Activated T-cell treated with anti-CD3 and anti-CD28 coated beads for 48 hours (primary cell): ENCODE results near the gene SYTL2.
A peak's percentile ranks its signal among the peaks of the same experiment; 100 is the strongest.
"Not testable (repeated sequence)": the region's sequence is repeated elsewhere in the genome, so short reads cannot be mapped to it uniquely, and the experiment has no call there.

ENCODE experiments used
- DNase-seq: peaks from one replicate; pipeline ENCODE4 v3.0.0-alpha.2; 2020; ENCODE audit warnings: low read depth

SYTL2 gene, protein sequence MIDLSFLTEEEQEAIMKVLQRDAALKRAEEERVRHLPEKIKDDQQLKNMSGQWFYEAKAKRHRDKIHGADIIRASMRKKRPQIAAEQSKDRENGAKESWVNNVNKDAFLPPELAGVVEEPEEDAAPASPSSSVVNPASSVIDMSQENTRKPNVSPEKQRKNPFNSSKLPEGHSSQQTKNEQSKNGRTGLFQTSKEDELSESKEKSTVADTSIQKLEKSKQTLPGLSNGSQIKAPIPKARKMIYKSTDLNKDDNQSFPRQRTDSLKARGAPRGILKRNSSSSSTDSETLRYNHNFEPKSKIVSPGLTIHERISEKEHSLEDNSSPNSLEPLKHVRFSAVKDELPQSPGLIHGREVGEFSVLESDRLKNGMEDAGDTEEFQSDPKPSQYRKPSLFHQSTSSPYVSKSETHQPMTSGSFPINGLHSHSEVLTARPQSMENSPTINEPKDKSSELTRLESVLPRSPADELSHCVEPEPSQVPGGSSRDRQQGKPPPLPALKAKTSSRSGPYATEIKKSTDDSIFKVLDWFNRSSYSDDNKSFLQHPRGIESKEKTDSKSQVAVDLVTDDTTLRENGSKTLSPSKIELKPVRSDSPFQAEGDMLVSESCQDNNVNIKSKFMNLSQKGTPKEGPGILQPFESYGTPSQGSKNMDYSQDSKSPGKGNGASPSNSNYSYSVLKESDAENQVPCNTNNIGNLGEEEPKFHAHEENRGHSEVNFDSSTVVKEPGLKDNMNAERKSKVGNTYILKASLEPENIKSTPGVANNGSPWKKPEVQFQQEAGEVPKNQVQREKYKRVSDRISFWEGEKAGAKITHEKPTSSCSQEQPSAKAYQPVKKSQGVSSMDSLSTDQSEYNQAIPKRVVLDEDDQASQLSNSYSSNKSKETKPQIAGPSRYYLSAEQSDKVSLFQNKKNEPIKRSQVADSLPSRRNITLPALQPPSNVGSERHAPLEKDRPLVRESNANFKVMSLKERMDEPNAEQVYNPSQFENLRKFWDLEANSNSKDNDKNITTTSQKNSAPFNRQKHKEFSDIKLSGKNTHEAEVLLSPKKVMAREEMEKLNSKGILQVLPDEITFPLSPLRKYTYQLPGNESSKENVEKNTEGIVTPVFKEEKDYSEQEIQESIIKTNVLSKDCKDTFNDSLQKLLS (N-terminal part only)

DNA sequence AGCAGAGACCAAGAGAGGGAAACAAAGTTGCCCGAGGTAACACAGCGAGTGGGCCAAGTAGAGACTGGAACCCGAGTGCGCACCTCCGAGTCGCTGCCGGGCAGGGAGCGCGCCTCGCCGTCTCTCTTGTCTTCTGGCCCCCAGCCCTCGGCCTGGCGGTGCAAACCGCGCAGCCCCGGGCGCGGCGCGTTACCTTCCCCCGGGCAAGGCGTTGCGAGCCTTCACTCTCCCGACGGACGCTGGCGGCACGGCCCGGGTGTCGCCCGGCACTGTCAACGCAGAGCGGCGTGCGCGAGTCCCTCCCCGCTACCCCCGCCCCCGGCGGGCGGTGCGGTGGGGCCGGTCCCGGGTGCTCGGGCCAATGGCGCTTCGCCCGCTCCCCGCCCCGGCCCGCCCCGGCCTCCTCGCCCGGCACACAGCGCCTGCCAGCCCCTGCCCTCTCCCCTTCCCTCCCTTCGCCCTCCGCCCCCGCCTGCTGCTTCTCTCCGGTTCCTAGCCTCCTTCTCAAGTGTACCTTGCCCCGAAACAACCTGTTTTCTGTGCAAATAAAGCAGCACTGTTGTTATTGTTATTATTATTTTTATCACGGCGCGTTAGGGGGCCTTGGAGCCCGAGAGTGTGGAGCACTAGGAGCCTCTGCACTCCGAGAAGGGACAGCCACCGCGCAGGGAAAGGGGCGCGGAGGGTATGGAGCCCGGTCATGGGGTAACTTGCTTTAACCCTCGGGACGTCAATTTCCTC, at the start of gene SYTL2:
Gene SYTL2, minus strand, starts transcription at position 271 of the 741 bp plus-strand sequence. CDS start 53,416 bp downstream, outside the sequence.
- DNase-seq, result peak; percentile 76

DNA sequence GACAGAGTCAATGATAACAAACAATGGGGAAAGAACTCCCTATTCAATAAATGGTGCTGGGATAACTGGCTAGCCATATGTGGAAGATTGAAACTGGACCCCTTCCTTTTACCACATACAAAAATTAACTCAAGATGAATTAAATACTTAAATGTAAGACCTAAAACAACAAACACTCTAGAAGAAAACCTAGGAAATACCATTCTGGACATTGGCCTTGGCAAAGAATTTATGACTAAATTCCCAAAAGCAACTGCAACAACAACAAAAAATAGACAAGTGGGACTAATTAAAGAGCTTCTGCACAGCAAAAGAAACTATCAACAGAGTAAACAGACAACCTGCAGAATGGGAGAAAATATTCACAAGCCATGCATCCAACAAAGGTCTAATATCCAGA, 48.6 kb upstream of the SYTL2 start:
- DNase-seq, result not testable (repeated sequence)

DNA sequence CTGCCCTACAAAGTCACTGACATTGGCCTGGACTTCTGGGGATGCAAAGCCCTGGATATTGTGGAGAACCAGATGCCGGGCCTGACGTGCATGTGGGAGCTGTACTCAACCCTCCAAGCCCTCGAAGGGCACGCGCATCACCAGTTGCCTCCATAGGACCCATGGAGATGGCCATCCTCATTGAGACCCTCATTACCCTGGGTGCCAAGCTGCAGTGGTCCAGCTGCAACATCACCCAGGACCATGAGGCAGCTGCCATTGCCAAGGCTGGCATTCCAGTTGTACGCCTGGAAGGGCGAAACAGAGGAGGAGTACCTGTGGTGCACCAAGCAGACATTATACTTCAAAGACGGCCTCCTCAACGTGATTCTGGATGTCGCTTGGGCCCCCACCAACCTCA, 46.2 kb upstream of the SYTL2 start:
- no peak for DNase-seq

DNA sequence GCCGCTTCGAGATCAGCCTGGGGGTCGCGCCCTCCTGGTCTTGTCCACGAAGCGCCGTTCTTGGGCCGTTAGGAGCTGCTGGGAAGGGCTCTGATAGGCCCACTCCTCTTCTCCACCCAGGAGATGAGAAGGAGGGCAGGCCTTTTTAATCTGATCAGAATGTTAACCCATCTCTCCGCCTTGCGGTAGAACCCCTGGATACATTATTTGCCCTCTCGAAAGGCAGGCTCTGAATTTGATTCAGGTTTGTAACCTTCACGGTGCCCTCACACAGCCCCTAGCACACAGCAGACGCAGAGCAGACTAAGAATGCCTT, 44.4 kb upstream of the SYTL2 start, which contains the start of gene CCDC83:
Gene CCDC83, plus strand, starts transcription at position 43 of the 316 bp plus-strand sequence. CDS start 9,741 bp downstream, outside the sequence.
- DNase-seq, result no peak

DNA sequence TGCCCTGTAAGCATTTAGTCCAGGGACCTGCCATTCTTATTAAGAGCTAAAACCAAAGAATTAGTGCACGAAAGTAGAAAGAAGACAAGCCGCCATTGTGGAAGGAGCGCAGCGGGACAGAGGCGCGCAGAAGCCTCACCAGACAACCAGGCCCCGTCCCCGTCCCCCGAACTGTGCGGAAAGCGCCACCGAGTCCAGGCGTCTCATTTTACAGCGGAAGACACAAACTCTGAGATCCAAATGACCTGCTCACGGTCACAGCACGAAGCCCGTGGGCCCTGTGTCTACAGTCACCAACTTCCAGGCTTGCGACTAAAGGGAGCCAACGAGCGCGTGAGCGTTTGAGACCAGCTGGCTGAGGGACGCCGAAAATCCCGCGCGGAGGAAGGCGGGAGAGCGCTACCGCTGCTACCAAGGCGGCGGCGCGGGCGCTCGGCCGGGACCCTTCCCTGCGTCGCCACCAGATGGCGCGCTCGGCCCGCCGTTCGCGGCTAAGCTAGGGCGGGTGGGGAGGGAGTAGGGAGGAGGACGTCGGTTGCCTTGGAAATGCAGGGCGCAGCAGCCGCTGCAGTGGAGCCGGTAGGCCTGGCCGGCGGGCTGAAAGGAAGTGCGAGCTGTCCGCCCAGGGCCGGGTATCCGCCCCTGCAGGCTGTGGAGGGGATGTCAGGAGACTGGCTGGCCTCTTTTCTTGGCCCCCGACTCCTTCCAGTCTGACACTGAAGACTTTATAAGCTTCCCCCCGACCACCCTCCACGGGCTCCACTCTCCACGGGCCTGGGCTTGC, 43.8 kb upstream of the SYTL2 start:
- peak; percentile 95 for DNase-seq

DNA sequence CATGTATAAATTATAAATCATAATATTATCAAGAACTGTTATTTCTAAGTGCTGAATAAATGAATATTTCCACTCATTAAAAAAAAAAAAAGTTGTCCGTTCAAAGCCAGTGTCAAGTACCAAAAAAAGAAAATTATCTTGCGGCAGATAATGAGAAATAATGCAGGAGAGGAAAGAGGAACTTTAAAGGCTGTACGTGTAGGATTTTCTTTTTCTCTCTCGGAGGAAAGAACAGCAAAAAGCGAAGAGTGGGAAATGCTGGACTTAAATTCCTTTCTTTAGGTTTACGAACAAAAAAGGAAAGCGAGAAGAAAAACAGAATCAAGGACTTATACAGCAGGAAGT, 43.2 kb upstream of the SYTL2 start:
- no peak for DNase-seq

DNA sequence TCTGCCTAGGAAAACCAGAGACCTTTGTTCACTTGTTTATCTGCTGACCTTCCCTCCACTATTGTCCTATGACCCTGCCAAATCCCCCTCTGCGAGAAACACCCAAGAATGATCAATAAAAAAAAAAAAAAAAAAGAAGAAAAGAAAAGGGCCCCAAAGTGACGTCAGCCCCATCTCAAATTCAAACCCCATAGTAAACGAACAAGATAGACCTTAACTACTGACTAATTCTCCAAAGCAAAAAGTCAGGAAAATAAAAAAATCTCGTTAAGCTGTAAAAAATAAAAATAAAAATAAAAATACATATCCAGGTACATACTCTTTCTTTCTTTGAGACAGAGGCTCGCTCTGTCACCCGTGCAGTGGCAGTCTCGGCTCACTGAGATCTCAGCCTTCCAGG, 42.6 kb upstream of the SYTL2 start:
- not testable (repeated sequence) for DNase-seq

DNA sequence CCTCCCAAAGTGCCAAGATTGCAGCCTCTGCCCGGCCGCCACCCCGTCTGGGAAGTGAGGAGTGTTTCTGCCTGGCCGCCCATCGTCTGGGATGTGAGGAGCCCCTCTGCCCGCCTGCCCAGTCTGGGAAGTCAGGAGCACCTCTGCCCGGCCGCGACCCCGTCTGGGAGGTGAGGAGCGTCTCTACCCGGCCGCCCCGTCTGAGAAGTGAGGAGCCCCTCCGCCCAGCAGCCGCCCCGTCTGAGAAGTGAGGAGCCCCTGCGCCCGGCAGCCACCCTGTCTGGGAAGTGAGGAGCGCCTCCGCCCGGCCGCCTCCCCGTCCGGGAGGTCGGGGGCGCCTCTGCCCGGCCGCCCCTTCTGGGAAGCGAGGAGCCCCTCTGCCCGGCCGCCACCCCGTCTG, 41.8 kb upstream of the SYTL2 start:
- not testable (repeated sequence) for DNase-seq

DNA sequence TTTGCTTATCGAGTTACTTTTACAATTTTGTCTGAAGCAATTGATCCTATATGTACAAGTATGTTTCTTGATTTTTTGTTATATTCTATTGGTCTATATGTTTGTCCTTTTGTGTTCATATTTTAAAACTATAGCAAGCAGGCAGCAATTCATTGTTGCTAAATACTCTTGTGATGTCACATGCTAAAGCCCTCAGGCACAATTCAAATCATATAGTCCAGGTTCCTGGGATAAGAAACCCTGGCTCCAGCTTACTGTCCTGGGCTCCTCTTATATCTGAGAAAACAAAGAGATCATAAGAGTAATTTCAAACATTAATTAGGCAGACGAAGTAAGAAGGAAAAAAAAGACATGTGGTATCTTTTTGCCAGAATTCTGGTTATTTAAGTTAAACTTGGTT, 37.6 kb upstream of the SYTL2 start:
- DNase-seq, result no peak

DNA sequence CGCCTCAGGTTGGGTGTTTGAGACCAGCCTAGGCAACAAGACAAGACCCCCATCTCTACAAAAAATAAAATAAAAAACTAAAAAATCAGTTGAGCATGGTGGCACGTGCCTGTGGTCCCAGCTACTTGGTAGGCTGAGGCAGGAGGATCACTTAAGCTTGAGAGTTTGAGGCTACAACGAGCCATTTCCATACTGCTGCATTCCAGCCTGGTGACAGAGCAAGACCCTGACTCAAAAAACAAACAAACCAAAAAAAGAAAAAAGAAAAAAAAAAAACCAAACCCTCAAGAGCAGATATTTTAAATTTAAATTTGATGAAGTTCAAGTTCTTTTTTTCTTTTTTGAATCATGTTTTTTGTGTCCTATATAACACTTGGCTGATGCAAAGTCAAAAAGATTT, 37.1 kb upstream of the SYTL2 start:
- no peak for DNase-seq

DNA sequence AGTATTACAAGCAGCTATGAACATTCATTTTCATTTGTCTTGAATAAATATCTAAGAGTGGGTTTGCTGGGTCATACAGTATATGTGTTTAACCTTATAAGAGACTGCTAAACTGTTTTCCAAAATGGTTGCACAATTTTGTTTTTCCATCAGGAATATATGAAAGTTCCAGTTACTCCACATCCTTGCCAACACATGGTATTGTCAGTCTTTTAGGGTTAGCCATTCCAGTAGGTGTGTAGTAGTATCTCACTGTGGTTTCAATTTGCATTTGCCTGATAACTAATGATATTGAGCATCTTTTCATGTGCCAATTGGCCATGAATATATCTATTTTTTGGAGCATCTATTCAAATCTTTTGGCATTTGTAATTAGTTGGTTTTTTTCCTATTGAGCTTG, 36.5 kb upstream of the SYTL2 start:
- DNase-seq, result no peak

DNA sequence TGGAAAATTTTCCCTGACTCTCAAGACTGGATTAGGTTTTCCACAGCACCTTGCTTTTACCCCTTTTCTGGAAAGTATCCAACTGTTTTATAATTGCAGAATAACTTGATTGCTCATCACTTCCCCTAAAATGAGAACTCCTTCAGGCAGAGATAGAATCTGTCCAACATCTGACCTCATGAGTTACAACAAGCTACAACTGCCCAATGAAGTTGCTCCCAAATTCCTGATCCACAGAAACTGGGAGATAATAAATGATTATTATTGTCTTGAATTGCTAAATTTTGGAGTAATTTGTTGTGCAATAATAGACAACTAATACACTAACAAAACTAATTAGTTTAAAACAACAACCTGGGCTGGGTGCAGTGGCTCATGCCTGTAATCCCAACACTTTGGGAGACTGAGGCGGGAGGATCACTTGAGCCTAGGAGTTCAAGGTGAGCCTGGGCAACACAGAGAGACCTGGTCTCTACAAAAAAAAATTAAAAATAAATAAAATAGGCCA, 34.2 kb upstream of the SYTL2 start:
- no peak for DNase-seq

DNA sequence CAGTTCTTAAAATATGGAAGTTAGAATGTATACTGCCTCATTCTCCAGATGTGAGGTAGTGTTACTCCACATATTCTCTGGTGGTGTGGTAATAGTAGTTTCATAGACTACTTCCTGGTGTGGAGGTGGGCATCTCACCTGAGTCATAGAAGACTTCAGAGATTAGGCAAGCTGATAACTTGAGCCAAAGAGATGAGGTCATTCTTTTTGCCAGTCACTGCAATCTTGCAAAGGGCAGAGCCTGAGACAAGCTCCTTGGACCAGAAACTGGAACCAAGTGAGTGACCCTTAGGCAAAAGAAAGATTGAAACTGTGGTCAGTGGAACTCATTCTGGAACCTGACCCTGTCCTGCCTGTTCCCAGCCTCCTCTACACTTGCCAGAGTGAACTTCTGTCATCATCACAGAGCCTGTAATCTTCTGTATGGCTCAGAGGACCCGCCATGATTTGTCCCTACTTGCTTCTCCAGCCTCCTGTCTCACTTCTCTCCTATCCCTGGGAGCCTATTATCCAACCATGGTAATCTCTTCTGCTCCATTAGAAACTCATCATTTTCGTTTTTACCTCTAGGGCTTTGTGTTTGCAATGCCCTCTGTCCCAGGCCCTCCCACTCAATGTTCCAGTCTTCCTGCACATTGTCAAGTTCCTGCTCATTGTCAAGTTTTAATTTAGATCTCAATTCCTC, 33.6 kb upstream of the SYTL2 start:
- no peak for DNase-seq

DNA sequence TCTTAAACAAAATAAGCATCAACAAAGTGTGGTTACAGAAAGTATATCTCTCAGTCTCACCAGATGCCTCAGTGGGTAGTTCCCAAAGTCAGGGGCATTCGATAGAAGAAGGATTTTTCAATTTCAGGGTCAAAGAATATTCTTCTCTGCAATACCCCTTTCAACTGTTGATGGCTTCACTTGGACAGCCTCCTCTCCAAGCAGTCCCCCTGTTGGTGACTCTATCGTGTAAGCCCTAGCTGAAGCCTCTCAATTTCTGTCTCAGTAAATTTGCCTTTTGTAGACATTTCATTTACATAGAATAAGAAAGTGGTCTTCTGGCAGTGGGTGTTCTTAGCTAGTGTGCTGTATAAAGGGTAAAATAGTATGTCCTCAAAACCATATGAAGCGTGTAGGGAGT, 33.0 kb upstream of the SYTL2 start:
- no peak for DNase-seq

DNA sequence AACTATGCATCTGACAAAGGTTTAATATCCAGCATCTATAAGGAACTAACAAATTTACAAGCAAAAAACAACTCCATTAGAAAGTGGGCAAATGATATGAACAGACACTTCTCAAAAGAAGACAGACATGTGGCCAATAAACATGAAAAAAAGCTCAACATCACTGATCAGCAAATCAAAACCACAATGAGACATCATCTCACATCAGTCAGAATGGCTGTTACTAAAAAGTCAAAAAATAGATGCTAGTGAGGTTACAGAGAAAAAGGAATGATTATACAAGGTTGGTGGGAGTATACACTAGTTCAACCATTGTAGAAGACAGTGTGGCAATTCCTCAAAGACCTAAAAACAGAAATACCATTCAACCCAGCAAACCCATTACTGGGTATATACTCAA, 30.0 kb upstream of the SYTL2 start:
- not testable (repeated sequence) for DNase-seq

DNA sequence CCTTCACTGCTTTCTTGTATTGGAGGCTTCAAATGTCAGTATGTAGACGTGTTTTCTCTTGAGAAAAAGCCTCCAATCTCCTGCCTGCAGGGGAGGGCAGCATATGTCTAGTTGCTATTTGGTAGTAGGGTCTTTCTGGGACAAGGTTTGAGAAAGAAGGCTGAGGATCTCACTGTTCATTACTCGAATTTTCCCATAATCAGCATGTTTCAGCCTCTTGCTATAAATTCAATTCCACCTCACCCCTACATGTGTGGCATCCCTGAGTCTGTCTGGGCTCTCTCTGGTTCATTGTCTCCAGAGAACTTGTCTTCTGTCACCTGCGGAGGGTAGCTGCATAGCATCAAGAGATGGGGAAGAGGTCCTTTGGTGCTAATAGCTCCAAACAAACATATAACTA, 24.8 kb upstream of the SYTL2 start:
- DNase-seq, result no peak

DNA sequence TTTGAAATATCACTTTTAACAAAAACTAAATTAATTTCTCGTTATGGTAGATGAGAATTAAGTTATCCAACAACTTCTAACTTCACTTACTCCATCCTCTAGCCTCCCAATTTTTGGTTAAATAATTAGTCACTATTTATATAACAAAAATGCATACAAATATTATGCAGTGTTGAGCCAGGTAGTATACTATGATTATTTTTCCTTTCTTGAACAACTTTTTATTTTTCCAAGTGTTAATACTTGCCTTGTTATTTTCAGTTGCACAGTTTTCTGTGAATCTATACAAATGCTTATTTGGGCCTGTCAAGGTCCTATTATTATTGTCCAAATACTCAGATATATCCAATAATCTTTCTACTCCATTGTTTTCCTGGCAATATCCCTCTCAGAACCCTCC, 24.3 kb upstream of the SYTL2 start:
- no peak for DNase-seq

DNA sequence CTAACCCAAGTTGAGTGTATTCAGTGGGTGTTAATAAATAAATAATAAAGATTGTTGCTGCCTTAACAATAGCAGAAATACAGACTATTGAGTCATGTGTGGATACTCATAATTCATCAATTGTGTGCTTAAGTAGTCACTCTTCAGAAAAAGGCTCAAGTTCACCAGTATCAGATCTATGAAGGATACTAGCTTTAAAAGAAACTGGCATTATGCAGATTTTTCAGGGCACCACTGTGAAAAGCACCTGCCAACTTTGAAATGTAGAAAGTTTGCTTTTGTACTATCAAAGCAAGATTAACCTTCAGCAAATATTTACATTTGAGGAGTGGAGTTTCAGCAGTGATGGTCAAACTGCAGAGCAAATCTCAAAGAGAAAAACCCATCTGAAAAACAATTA, 20.1 kb upstream of the SYTL2 start:
- no peak for DNase-seq

DNA sequence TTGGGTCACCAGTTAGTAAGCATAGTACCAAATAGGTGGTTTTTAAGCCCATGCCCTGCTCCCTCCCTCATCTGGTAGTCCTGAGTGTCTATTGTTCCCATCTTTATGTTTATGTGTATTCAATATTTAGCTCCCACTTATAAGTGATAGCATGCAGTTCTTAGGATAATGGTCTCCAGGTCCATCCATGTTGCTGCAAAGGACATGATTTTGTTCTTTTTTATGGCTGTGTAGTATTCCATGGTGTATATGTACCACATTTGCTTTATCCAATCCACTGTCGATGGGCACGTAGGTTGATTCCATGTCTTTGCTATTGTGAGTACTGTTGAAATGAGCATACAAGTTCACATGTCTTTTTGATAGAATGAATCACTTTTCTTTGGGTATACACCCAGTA, 18.2 kb upstream of the SYTL2 start:
- no peak for DNase-seq

DNA sequence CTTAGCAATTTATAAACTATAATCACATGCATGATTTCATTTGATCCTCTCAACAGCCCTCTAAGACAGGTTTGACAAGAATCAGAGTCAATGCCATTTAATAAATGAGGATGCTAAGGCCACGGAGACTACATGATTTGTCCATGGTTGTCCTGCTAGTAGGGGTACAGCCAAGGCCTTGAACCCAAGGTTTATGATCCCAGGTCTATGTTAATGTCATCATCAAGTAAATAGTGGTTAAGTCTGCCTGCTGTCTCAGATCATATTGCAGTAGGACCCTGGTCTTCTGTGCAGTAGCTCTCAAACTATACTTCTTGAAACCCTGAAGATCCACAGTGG, 17.7 kb upstream of the SYTL2 start:
- DNase-seq, result no peak
